H9 (cell line): ENCODE measurements around the gene MSL1. TPM values are rescaled to one million over a fixed set of nuclear protein-coding genes. Genes with fewer than 3 reads are reported as not detected.
"Not testable (repeated sequence)": the region's sequence is repeated elsewhere in the genome, so short reads cannot be mapped to it uniquely, and the experiment has no call there.

ENCODE experiments used
- DNase-seq: peaks from one replicate; pipeline ENCODE4 v3.0.0-alpha.2; 2017
- H2AFZ ChIP-seq: one replicate; pipeline ENCODE4 v1.6.1; 2013; ENCODE audit warnings: mild to moderate bottlenecking, low read length, control low read depth, moderate library complexity
- H2AK5ac ChIP-seq: 2 replicates; pipeline ENCODE4 v1.6.1; 2013; ENCODE audit warnings: low read length, control low read depth, mixed read lengths; ENCODE audit not compliant: insufficient read length
- H2BK120ac ChIP-seq: one replicate; pipeline ENCODE4 v1.6.1; 2013; ENCODE audit warnings: low read depth, mild to moderate bottlenecking, low read length, control low read depth, inconsistent platforms; ENCODE audit not compliant: poor library complexity, severe bottlenecking
- H2BK12ac ChIP-seq: 2 replicates; pipeline ENCODE4 v1.6.1; 2013; ENCODE audit warnings: low read length, control low read depth, mixed read lengths, low read depth; ENCODE audit not compliant: insufficient read length
- H2BK15ac ChIP-seq: 2 replicates; pipeline ENCODE4 v1.6.1; 2013; ENCODE audit warnings: low read depth, low read length, control low read depth
- H2BK20ac ChIP-seq: one replicate; pipeline ENCODE4 v1.6.1; 2013; ENCODE audit warnings: low read depth, mild to moderate bottlenecking, low read length, control low read depth, inconsistent platforms; ENCODE audit not compliant: poor library complexity, severe bottlenecking
- H2BK5ac ChIP-seq: 2 replicates; pipeline ENCODE4 v1.6.1; 2013; ENCODE audit warnings: low read length, control low read depth, mixed read lengths; ENCODE audit not compliant: insufficient read length
- H3K14ac ChIP-seq: 2 replicates; pipeline ENCODE4 v1.6.1; 2013; ENCODE audit warnings: low read length, control low read depth; ENCODE audit not compliant: insufficient read depth
- H3K18ac ChIP-seq: 2 replicates; pipeline ENCODE4 v1.6.1; 2013; ENCODE audit warnings: low read depth, mild to moderate bottlenecking, mixed read lengths, low read length, control low read depth; ENCODE audit not compliant: insufficient read length
- H3K23ac ChIP-seq: 2 replicates; pipeline ENCODE4 v1.6.1; 2013; ENCODE audit warnings: low read length, control low read depth, mixed read lengths, low read depth; ENCODE audit not compliant: insufficient read length
- H3K23me2 ChIP-seq: 2 replicates; pipeline ENCODE4 v1.6.1; 2013; ENCODE audit warnings: low read depth, mild to moderate bottlenecking, mixed read lengths, low read length, control low read depth; ENCODE audit not compliant: insufficient read length, poor library complexity, severe bottlenecking
- H3K27ac ChIP-seq: 2 replicates; pipeline ENCODE4 v1.5.1; 2013; ENCODE audit warnings: low read length, control low read depth, mixed read lengths, low read depth; ENCODE audit not compliant: insufficient read length
- H3K27me3 ChIP-seq: 2 replicates; pipeline ENCODE4 v1.6.1; 2013; ENCODE audit warnings: low read length, control low read depth, inconsistent platforms; ENCODE audit not compliant: insufficient read depth
- H3K4ac ChIP-seq: 2 replicates; pipeline ENCODE4 v1.6.1; 2013; ENCODE audit warnings: low read depth, mild to moderate bottlenecking, control low read depth, inconsistent platforms, low read length, moderate library complexity
- H3K4me1 ChIP-seq: 2 replicates; pipeline ENCODE4 v1.6.1; 2013; ENCODE audit warnings: low read length, control low read depth, inconsistent platforms; ENCODE audit not compliant: insufficient read depth
- H3K4me2 ChIP-seq: 2 replicates; pipeline ENCODE4 v1.6.1; 2013; ENCODE audit warnings: low read length, control low read depth, mixed read lengths; ENCODE audit not compliant: insufficient read length, insufficient read depth
- H3K56ac ChIP-seq: 2 replicates; pipeline ENCODE4 v1.6.1; 2013; ENCODE audit warnings: low read depth, mild to moderate bottlenecking, mixed read lengths, low read length, control low read depth; ENCODE audit not compliant: insufficient read length
- H3K79me1 ChIP-seq: 2 replicates; pipeline ENCODE4 v1.6.1; 2013; ENCODE audit warnings: low read depth, mild to moderate bottlenecking, moderate library complexity, low read length, control low read depth, inconsistent platforms; ENCODE audit not compliant: insufficient read depth, poor library complexity, severe bottlenecking
- H3K79me2 ChIP-seq: 2 replicates; pipeline ENCODE4 v1.6.1; 2013; ENCODE audit warnings: low read length, control low read depth, inconsistent platforms; ENCODE audit not compliant: insufficient read depth
- H3K9ac ChIP-seq: 2 replicates; pipeline ENCODE4 v1.6.1; 2013; ENCODE audit warnings: low read length, control low read depth, mixed read lengths; ENCODE audit not compliant: insufficient read length; ENCODE audit errors: extremely low read depth
- H3K9me3 ChIP-seq: one replicate; pipeline ENCODE4 v1.6.1; 2013; ENCODE audit warnings: low read depth, low read length, inconsistent platforms; ENCODE audit not compliant: control insufficient read depth
- H3T11ph ChIP-seq: one replicate; pipeline ENCODE4 v1.6.1; 2013; ENCODE audit warnings: mild to moderate bottlenecking, low read length, control low read depth, inconsistent platforms
- H4K20me1 ChIP-seq: one replicate; pipeline ENCODE4 v1.6.1; 2013; ENCODE audit not compliant: control insufficient read depth, insufficient read length, insufficient read depth
- H4K5ac ChIP-seq: 2 replicates; pipeline ENCODE4 v1.6.1; 2013; ENCODE audit warnings: low read depth, mild to moderate bottlenecking, mixed read lengths, low read length, control low read depth; ENCODE audit not compliant: insufficient read length
- H4K8ac ChIP-seq: replicated peaks from 2 replicates; pipeline ENCODE4 v1.6.1; 2013; ENCODE audit warnings: low read length, control low read depth, mixed read lengths, low read depth; ENCODE audit not compliant: insufficient read length
- H4K91ac ChIP-seq: 2 replicates; pipeline ENCODE4 v1.6.1; 2013; ENCODE audit warnings: low read depth, mild to moderate bottlenecking, moderate library complexity, mixed read lengths, low read length, control low read depth; ENCODE audit not compliant: insufficient read length
- H3K27ac Mint-ChIP-seq, 3 experiments: 2 replicates in 2 of 3; 3 replicates in 1 of 3; pipeline ENCODE4 v1.8.0; 2020 to 2021; ENCODE audit warnings: mixed read lengths in 3 of 3, mild to moderate bottlenecking in 1 of 3, moderate library complexity in 1 of 3
- H3K27me3 Mint-ChIP-seq: 2 replicates; pipeline ENCODE4 v1.8.0; 2021; ENCODE audit warnings: low read depth, mild to moderate bottlenecking, moderate library complexity, mixed read lengths
- H3K36me3 Mint-ChIP-seq, 3 experiments: 2 replicates in 2 of 3; 3 replicates in 1 of 3; pipeline ENCODE4 v1.8.0; 2020 to 2021; ENCODE audit warnings: low read depth in 3 of 3, mixed read lengths in 3 of 3; ENCODE audit not compliant: insufficient read depth in 1 of 3
- H3K4me1 Mint-ChIP-seq, 2 experiments: 2 replicates each; pipeline ENCODE4 v1.8.0; 2020; ENCODE audit warnings: mixed read lengths in 2 of 2
- H3K4me3 Mint-ChIP-seq, 2 experiments: 2 replicates in 1 of 2; 3 replicates in 1 of 2; pipeline ENCODE4 v1.8.0; 2020 to 2021; ENCODE audit warnings: mild to moderate bottlenecking in 2 of 2, mixed read lengths in 2 of 2, moderate library complexity in 1 of 2
- H3K9me3 Mint-ChIP-seq, 2 experiments: 2 replicates in 1 of 2; 3 replicates in 1 of 2; pipeline ENCODE4 v1.8.0; 2020; ENCODE audit warnings: mild to moderate bottlenecking in 2 of 2, mixed read lengths in 2 of 2, moderate library complexity in 1 of 2
- WGBS: extraction: QIAGEN DNeasy Blood & Tissue Kit; methylation state at CpG from one replicate; pipeline ENCODE4 v1.1.7; 2013; ENCODE audit warnings: missing lambda C conversion rate, low lambda C conversion rate, mixed read lengths; ENCODE audit not compliant: insufficient read length; ENCODE audit errors: extremely low coverage; 5-methylcytosine and 5-hydroxymethylcytosine counted together
- total RNA-seq: library from RNA; stranded (reverse); gene quantifications from 2 replicates; pipeline ENCODE4 v1.2.1, GENCODE V29; 2021
- TF ChIP-seq, protein P1 (sequence below): fragments of 200-600 bp; sonication (generic); conservative IDR thresholded peaks from 3 replicates; pipeline ENCODE4 v1.8.0; 2021; ENCODE audit warnings: antibody characterized with exemption, mild to moderate bottlenecking

Gene MSL1
- total RNA-seq, 1 experiment from 2014 or later, result 105 TPM

DNA sequence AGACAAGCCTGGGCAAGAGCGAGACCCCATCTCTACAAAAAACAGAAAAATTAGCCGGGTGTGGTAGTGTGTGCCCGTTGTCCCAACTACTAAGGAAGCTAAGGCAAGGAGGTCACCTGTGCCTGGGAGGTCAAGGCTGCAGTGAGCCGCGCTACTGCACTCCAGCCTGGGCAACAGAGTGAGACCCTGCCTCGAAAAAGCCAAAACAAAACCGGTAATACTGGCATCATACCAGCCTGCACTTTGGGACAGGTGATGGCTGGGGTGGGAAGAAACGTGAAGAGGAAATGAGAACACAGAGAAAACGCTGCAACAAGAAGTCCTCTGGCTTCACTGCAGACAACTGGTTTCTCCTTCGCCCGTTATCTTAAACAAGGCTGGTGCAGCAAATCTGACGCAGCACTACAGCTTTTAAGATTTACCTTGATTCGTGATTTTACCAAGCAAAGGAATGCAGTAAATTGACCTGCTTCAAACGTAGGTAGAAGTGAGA is 17.8 kb downstream of the MSL1 start:
- no CpG with 5 or more reads among the region's 14 CpGs for WGBS
- DNase-seq, result peak; percentile 47
- Histone ChIP-seq H3K56ac (no peak overlapping the region), H3K9me3 (no peaks in the 10 kb centered on the region), H3T11ph (peak overlapping the region; percentile 56), H3K4ac (no peak overlapping the region), H3K14ac (peak overlapping the region; percentile 78), H4K5ac (no peak overlapping the region), H2BK12ac (peak overlapping the region; percentile 80), H3K18ac (peak overlapping the region; percentile 85), H3K4me1 (no peaks in the 10 kb centered on the region), H2BK5ac (peak overlapping the region; percentile 33), H3K79me2 (no peaks in the 10 kb centered on the region; the same call in 1 of the 2 replicates), H3K23ac (peak overlapping the region; percentile 55), H4K91ac (no peak overlapping the region), H3K79me1 (peaks cover 7% of the 10 kb centered on the region), H2AFZ (no peak overlapping the region), H3K23me2 (peaks cover 10% of the 10 kb centered on the region), H3K9ac (peak overlapping the region; percentile 86), H2BK15ac (no peak overlapping the region), H2BK120ac (peak overlapping the region; percentile 42), H3K27ac (peak overlapping the region; percentile 87), H4K20me1 (peaks cover 3% of the 10 kb centered on the region), H3K4me2 (peak overlapping the region; percentile 98), H4K8ac (no peak overlapping the region), H2BK20ac (no peak overlapping the region), H2AK5ac (no peak overlapping the region), H3K27me3 (no peaks in the 10 kb centered on the region)
- Mint-ChIP-seq H3K4me3 (peak overlapping the region; percentile 92 to 95), H3K36me3 (peaks cover 28 to 63% (median 37%) of the 10 kb centered on the region in 3 experiments; a peak in 6 of 7 replicates), H3K4me1 (peaks cover 16 to 18% of the 10 kb centered on the region in 2 experiments), H3K27me3 (no peaks in the 10 kb centered on the region), H3K27ac (peak overlapping the region; percentile 97 to 99 (median 97); a peak in 6 of 7 replicates), H3K9me3 (no peaks in the 10 kb centered on the region)
- TF ChIP-seq, protein P1, sequence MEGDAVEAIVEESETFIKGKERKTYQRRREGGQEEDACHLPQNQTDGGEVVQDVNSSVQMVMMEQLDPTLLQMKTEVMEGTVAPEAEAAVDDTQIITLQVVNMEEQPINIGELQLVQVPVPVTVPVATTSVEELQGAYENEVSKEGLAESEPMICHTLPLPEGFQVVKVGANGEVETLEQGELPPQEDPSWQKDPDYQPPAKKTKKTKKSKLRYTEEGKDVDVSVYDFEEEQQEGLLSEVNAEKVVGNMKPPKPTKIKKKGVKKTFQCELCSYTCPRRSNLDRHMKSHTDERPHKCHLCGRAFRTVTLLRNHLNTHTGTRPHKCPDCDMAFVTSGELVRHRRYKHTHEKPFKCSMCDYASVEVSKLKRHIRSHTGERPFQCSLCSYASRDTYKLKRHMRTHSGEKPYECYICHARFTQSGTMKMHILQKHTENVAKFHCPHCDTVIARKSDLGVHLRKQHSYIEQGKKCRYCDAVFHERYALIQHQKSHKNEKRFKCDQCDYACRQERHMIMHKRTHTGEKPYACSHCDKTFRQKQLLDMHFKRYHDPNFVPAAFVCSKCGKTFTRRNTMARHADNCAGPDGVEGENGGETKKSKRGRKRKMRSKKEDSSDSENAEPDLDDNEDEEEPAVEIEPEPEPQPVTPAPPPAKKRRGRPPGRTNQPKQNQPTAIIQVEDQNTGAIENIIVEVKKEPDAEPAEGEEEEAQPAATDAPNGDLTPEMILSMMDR, result no peak

DNA sequence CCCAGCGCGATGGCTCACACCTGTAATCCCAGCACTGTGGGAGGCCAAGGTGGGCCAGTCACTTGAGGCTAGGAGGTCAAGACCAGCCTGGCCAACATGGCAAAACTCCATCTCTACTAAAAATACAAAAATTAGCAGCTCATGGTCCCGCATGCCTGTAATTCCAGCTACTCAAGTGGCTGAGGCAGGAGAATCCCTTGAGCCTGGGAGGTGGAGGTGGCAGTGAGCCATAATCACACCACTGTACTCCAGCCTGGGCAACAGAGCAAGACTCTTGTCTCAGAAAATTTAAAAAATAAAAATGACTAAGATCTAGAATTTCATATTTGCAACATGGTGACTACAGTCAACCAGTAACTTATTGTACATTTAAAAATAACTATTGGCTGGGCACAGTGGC is 21.4 kb downstream of the MSL1 start:
- not testable (repeated sequence) for H3K4me3 Mint-ChIP-seq, H3K27me3 ChIP-seq, H2BK120ac ChIP-seq, H4K5ac ChIP-seq, DNase-seq, H3K79me1 ChIP-seq, H3K56ac ChIP-seq, H3K23me2 ChIP-seq, H3K27me3 Mint-ChIP-seq, H3K9me3 ChIP-seq, H3K9ac ChIP-seq, H2BK5ac ChIP-seq, H3T11ph ChIP-seq, H4K91ac ChIP-seq, H3K27ac Mint-ChIP-seq, H3K18ac ChIP-seq, H2AK5ac ChIP-seq, H2AFZ ChIP-seq, H2BK12ac ChIP-seq, H3K14ac ChIP-seq, H3K4me1 ChIP-seq, H3K4ac ChIP-seq, H3K4me2 ChIP-seq, H4K8ac ChIP-seq, H2BK20ac ChIP-seq, H3K23ac ChIP-seq, H3K79me2 ChIP-seq, H3K27ac ChIP-seq, H4K20me1 ChIP-seq, H3K9me3 Mint-ChIP-seq, H2BK15ac ChIP-seq
- no CpG with 5 or more reads among the region's 3 CpGs for WGBS
- Mint-ChIP-seq H3K4me1 (peaks cover 16 to 18% of the 10 kb centered on the region in 2 experiments), H3K36me3 (peaks cover 31 to 61% (median 42%) of the 10 kb centered on the region in 3 experiments)
